Mesendoderm (in vitro differentiated cells): ENCODE results near the gene CCL22.

Experiments used
- DNase-seq: peaks from one replicate; pipeline ENCODE4 v3.0.0; 2013
- H2AK5ac ChIP-seq: 2 replicates; pipeline ENCODE4 v1.6.1; 2013; ENCODE audit warnings: low read length, inconsistent platforms
- H2BK120ac ChIP-seq: 2 replicates; pipeline ENCODE4 v1.6.1; 2013; ENCODE audit warnings: low read depth, mild to moderate bottlenecking, low read length, moderate library complexity, mixed read lengths
- H2BK15ac ChIP-seq: replicated peaks from 2 replicates; pipeline ENCODE4 v1.6.1; 2013; ENCODE audit warnings: low read depth, mild to moderate bottlenecking, moderate library complexity
- H2BK5ac ChIP-seq: 2 replicates; pipeline ENCODE4 v1.6.1; 2013; ENCODE audit warnings: low read length, inconsistent platforms
- H3K18ac ChIP-seq: 2 replicates; pipeline ENCODE4 v1.6.1; 2013; ENCODE audit warnings: mild to moderate bottlenecking, low read length, mixed read lengths
- H3K23ac ChIP-seq: one replicate; pipeline ENCODE4 v1.6.1; 2013; ENCODE audit warnings: low read length
- H3K27ac ChIP-seq: 2 replicates; pipeline ENCODE4 v1.5.1; 2013; ENCODE audit warnings: low read depth, mild to moderate bottlenecking, inconsistent platforms, low read length, moderate library complexity
- H3K27me3 ChIP-seq: 2 replicates; pipeline ENCODE4 v1.6.1; 2013; ENCODE audit warnings: low read length, control low read depth, mild to moderate bottlenecking, inconsistent platforms; ENCODE audit not compliant: insufficient read depth, poor library complexity
- H3K36me3 ChIP-seq: 2 replicates; pipeline ENCODE4 v1.6.1; 2013; ENCODE audit warnings: low read length, inconsistent platforms; ENCODE audit not compliant: control insufficient read depth, insufficient read depth
- H3K4ac ChIP-seq: one replicate; pipeline ENCODE4 v1.6.1; 2013; ENCODE audit warnings: low read depth, mild to moderate bottlenecking, low read length, moderate library complexity
- H3K4me1 ChIP-seq: 2 replicates; pipeline ENCODE4 v1.6.1; 2013; ENCODE audit warnings: low read depth, low read length, inconsistent platforms; ENCODE audit not compliant: control insufficient read depth
- H3K4me2 ChIP-seq: 2 replicates; pipeline ENCODE4 v1.6.1; 2013; ENCODE audit warnings: low read length
- H3K4me3 ChIP-seq: 2 replicates; pipeline ENCODE4 v1.5.1; 2013; ENCODE audit warnings: mild to moderate bottlenecking, low read length
- H3K56ac ChIP-seq: one replicate; pipeline ENCODE4 v1.6.1; 2013; ENCODE audit warnings: low read length
- H3K79me1 ChIP-seq: 2 replicates; pipeline ENCODE4 v1.6.1; 2013; ENCODE audit warnings: low read length, inconsistent platforms
- H3K79me2 ChIP-seq: 2 replicates; pipeline ENCODE4 v1.6.1; 2013; ENCODE audit warnings: mild to moderate bottlenecking, low read length; ENCODE audit not compliant: control insufficient read depth, insufficient read depth
- H3K9ac ChIP-seq: 2 replicates; pipeline ENCODE4 v1.6.1; 2013; ENCODE audit warnings: low read length, inconsistent platforms
- H4K5ac ChIP-seq: one replicate; pipeline ENCODE4 v1.6.1; 2013; ENCODE audit warnings: low read length
- H4K8ac ChIP-seq: one replicate; pipeline ENCODE4 v1.6.1; 2013; ENCODE audit warnings: low read depth, mild to moderate bottlenecking, control low read depth, low read length, moderate library complexity
- WGBS: extraction: QIAGEN DNeasy Blood & Tissue Kit; methylation state at CpG from one replicate; pipeline ENCODE4 v1.1.7; 2013; ENCODE audit warnings: low lambda C conversion rate, missing lambda C conversion rate; ENCODE audit not compliant: insufficient coverage; ENCODE audit errors: extremely low coverage; 5-methylcytosine and 5-hydroxymethylcytosine counted together

The CCL22 gene

GRCh38 chr16:57345666-57346204, 12.8 kb upstream of the CCL22 start:
- H3K79me2 ChIP-seq, result no peaks in the 10 kb centered on the region
- no peak overlapping the region for H3K56ac ChIP-seq
- no peak overlapping the region for H4K8ac ChIP-seq
- no peak overlapping the region for H3K4me2 ChIP-seq
- DNase-seq, result no peak
- H2AK5ac ChIP-seq, result no peak overlapping the region
- H3K9ac ChIP-seq, result no peak overlapping the region
- no peak overlapping the region for H3K23ac ChIP-seq
- H2BK120ac ChIP-seq, result no peak overlapping the region
- H2BK15ac ChIP-seq, result no peak overlapping the region
- no peaks in the 10 kb centered on the region for H3K36me3 ChIP-seq
- H3K4me3 ChIP-seq, result no peak overlapping the region
- no peaks in the 10 kb centered on the region for H3K4me1 ChIP-seq
- H2BK5ac ChIP-seq, result no peak overlapping the region
- whole genome bisulfite sequencing, result no CpG with 5 or more reads among the region's 3 CpGs
- H3K79me1 ChIP-seq, result no peaks in the 10 kb centered on the region
- H3K27me3 ChIP-seq, result no peaks in the 10 kb centered on the region
- no peak overlapping the region for H3K27ac ChIP-seq
- H3K18ac ChIP-seq, result no peak overlapping the region
- H3K4ac ChIP-seq, result no peak overlapping the region
- no peak overlapping the region for H4K5ac ChIP-seq

- no peak overlapping the region for H4K5ac ChIP-seq
- DNase-seq, result no peak
- H2BK120ac ChIP-seq, result no peak overlapping the region
- no peak overlapping the region for H3K56ac ChIP-seq
- no peak overlapping the region for H2BK5ac ChIP-seq
- no peak overlapping the region for H2AK5ac ChIP-seq
- no peak overlapping the region for H3K4ac ChIP-seq
- no peaks in the 10 kb centered on the region for H3K79me2 ChIP-seq
- H3K4me3 ChIP-seq, result no peak overlapping the region
- H3K9ac ChIP-seq, result no peak overlapping the region
- no peak overlapping the region for H2BK15ac ChIP-seq
- H3K27me3 ChIP-seq, result no peaks in the 10 kb centered on the region
- no peak overlapping the region for H3K4me2 ChIP-seq
- no peak overlapping the region for H4K8ac ChIP-seq
- H3K79me1 ChIP-seq, result no peaks in the 10 kb centered on the region
- H3K36me3 ChIP-seq, result no peaks in the 10 kb centered on the region
- WGBS, result no CpG with 5 or more reads among the region's 6 CpGs
- no peak overlapping the region for H3K18ac ChIP-seq
- H3K23ac ChIP-seq, result no peak overlapping the region
- H3K27ac ChIP-seq, result no peak overlapping the region
- H3K4me1 ChIP-seq, result no peaks in the 10 kb centered on the region
Observed at GRCh38 chr16:57347858-57348257, 10.7 kb upstream of the CCL22 start.

GRCh38 chr16:57348327-57348726, 10.3 kb upstream of the CCL22 start:
- no peak overlapping the region for H4K5ac ChIP-seq
- H3K9ac ChIP-seq, result no peak overlapping the region
- H3K27ac ChIP-seq, result no peak overlapping the region
- no peak overlapping the region for H2BK15ac ChIP-seq
- no peak overlapping the region for H2BK5ac ChIP-seq
- no peaks in the 10 kb centered on the region for H3K36me3 ChIP-seq
- H3K18ac ChIP-seq, result no peak overlapping the region
- no peak overlapping the region for H2AK5ac ChIP-seq
- H3K4ac ChIP-seq, result no peak overlapping the region
- H4K8ac ChIP-seq, result no peak overlapping the region
- no peak overlapping the region for H3K56ac ChIP-seq
- H3K23ac ChIP-seq, result no peak overlapping the region
- no peak overlapping the region for H3K4me3 ChIP-seq
- no peak overlapping the region for H3K4me2 ChIP-seq
- no peaks in the 10 kb centered on the region for H3K27me3 ChIP-seq
- no peak for DNase-seq
- H3K79me2 ChIP-seq, result no peaks in the 10 kb centered on the region
- no CpG with 5 or more reads among the region's 2 CpGs for WGBS
- no peaks in the 10 kb centered on the region for H3K79me1 ChIP-seq
- no peak overlapping the region for H2BK120ac ChIP-seq
- H3K4me1 ChIP-seq, result no peaks in the 10 kb centered on the region

GRCh38 chr16:57349212-57350031, 9.2 kb upstream of the CCL22 start:
- H2AK5ac ChIP-seq, result no peak overlapping the region

GRCh38 chr16:57352636-57353047, 5.9 kb upstream of the CCL22 start:
- Histone ChIP-seq H3K27me3 (no peaks in the 10 kb centered on the region), H3K36me3 (no peaks in the 10 kb centered on the region), H2AK5ac (no peak overlapping the region), H3K4me2 (no peak overlapping the region), H3K56ac (no peak overlapping the region), H3K9ac (no peak overlapping the region), H3K79me2 (no peaks in the 10 kb centered on the region), H4K5ac (no peak overlapping the region), H3K18ac (no peak overlapping the region), H4K8ac (no peak overlapping the region), H3K23ac (no peak overlapping the region), H3K4ac (no peak overlapping the region), H3K4me3 (no peak overlapping the region), H2BK120ac (no peak overlapping the region), H3K4me1 (no peaks in the 10 kb centered on the region), H3K79me1 (no peaks in the 10 kb centered on the region), H3K27ac (no peak overlapping the region), H2BK15ac (no peak overlapping the region), H2BK5ac (no peak overlapping the region)
- no CpG with 5 or more reads among the region's 6 CpGs for WGBS
- no peak for DNase-seq

More at GRCh38 chr16:57349212-57350031, 9.2 kb upstream of the CCL22 start:
- H3K4me3 ChIP-seq, result no peak overlapping the region
- H3K79me1 ChIP-seq, result no peaks in the 10 kb centered on the region
- no peak overlapping the region for H4K8ac ChIP-seq
- no peaks in the 10 kb centered on the region for H3K4me1 ChIP-seq
- no peak overlapping the region for H3K23ac ChIP-seq
- H3K79me2 ChIP-seq, result no peaks in the 10 kb centered on the region
- H3K27ac ChIP-seq, result no peak overlapping the region
- H2BK120ac ChIP-seq, result no peak overlapping the region
- H4K5ac ChIP-seq, result no peak overlapping the region
- DNase-seq, result no peak
- H3K27me3 ChIP-seq, result no peaks in the 10 kb centered on the region
- WGBS, result 88% methylated on average over 1 of the region's 14 CpGs
- H3K4ac ChIP-seq, result no peak overlapping the region
- no peak overlapping the region for H3K9ac ChIP-seq
- H2BK5ac ChIP-seq, result no peak overlapping the region
- no peak overlapping the region for H3K56ac ChIP-seq
- H3K18ac ChIP-seq, result no peak overlapping the region
- H3K4me2 ChIP-seq, result no peak overlapping the region
- no peaks in the 10 kb centered on the region for H3K36me3 ChIP-seq
- H2BK15ac ChIP-seq, result no peak overlapping the region
